Fibroblast of lung (primary cell): Measurements from ENCODE around the gene POLR1A. TPM values are rescaled to one million over a fixed set of nuclear protein-coding genes. Genes with fewer than 3 reads are reported as not detected.

Experiments used
- DNase-seq, 2 donors: peaks; one replicate each; pipeline versions ENCODE4 v3.0.0 to v3.0.0-alpha.2; 2010; ENCODE audit warnings: low read depth in 2 of 2
- H2AFZ ChIP-seq: 2 replicates; pipeline ENCODE4 v1.5.1; 2012; ENCODE audit warnings: low read length, control low read depth, inconsistent platforms
- H3K27ac ChIP-seq: 2 replicates; pipeline ENCODE4 v1.5.1; 2011; ENCODE audit warnings: low read length, control low read depth; ENCODE audit not compliant: insufficient read depth
- H3K27me3 ChIP-seq: 2 replicates; pipeline ENCODE4 v1.5.1; 2011; ENCODE audit warnings: mild to moderate bottlenecking, low read length; ENCODE audit not compliant: control insufficient read depth, insufficient read depth
- H3K36me3 ChIP-seq: 2 replicates; pipeline ENCODE4 v1.5.1; 2011; ENCODE audit warnings: low read length; ENCODE audit not compliant: control insufficient read depth, insufficient read depth
- H3K4me1 ChIP-seq: 2 replicates; pipeline ENCODE4 v1.5.1; 2011; ENCODE audit warnings: low read length; ENCODE audit not compliant: control insufficient read depth, insufficient read depth; ENCODE audit errors: extremely low read depth
- H3K4me2 ChIP-seq: 2 replicates; pipeline ENCODE4 v1.5.1; 2011; ENCODE audit warnings: low read length, control low read depth; ENCODE audit not compliant: insufficient read depth; ENCODE audit errors: extremely low read depth
- H3K4me3 ChIP-seq, 4 experiments: fragments of 200-600 bp in 1 of 4; sonication (generic) in 1 of 4; replicated peaks in 1 of 4; 2 replicates each; pipeline ENCODE4 v1.5.1; 2011 to 2016; ENCODE audit warnings: low read length in 4 of 4, low read depth in 3 of 4, mild to moderate bottlenecking in 3 of 4, control low read depth in 2 of 4, inconsistent platforms in 1 of 4, mixed read lengths in 1 of 4; ENCODE audit not compliant: insufficient read depth in 1 of 4; ENCODE audit errors: control extremely low read depth in 1 of 4
- H3K79me2 ChIP-seq: 2 replicates; pipeline ENCODE4 v1.5.1; 2012; ENCODE audit warnings: mild to moderate bottlenecking, low read length, inconsistent platforms; ENCODE audit not compliant: control insufficient read depth, insufficient read depth
- H3K9ac ChIP-seq: 2 replicates; pipeline ENCODE4 v1.5.1; 2011; ENCODE audit warnings: mild to moderate bottlenecking, low read length, control low read depth; ENCODE audit not compliant: insufficient read depth
- H3K9me3 ChIP-seq: 2 replicates; pipeline ENCODE4 v1.5.1; 2012; ENCODE audit warnings: low read depth, low read length; ENCODE audit not compliant: control insufficient read depth, insufficient read depth
- H4K20me1 ChIP-seq: 2 replicates; pipeline ENCODE4 v1.5.1; 2011; ENCODE audit warnings: low read length; ENCODE audit not compliant: control insufficient read depth, insufficient read depth; ENCODE audit errors: extremely low read depth
- CTCF ChIP-seq, 2 donors: IDR thresholded peaks in 1 of 2; conservative IDR thresholded peaks in 1 of 2; 1 replicate in 1 of 2; 2 replicates in 1 of 2; pipeline ENCODE4 v1.5.1; 2011 to 2012; ENCODE audit warnings: low read length in 2 of 2, control low read depth in 1 of 2, inconsistent platforms in 1 of 2, low read depth in 1 of 2, mild to moderate bottlenecking in 1 of 2
- EZH2 ChIP-seq: IDR thresholded peaks from 2 replicates; pipeline ENCODE4 v1.5.1; 2012; ENCODE audit warnings: low read length, control low read depth, mild to moderate bottlenecking; ENCODE audit errors: missing control alignments
- polyA plus RNA-seq, 2 donors: library from polyadenylated mRNA; depleted of rRNA in 1 of 2; stranded (reverse) in 1 of 2; unstranded in 1 of 2; fragments of >200 nt; gene quantifications; 2 replicates each; pipeline ENCODE4 v1.2.1, GENCODE V29; 2011 to 2012; ENCODE audit warnings: missing spikeins in 1 of 2
- total RNA-seq: library from RNA; depleted of rRNA; stranded (reverse); fragments of >200 nt; gene quantifications from 2 replicates; pipeline ENCODE4 v1.2.1, GENCODE V29; 2014

Gene POLR1A
- total and polyA plus RNA-seq, 2 donors (not counting 1 experiment from before 2014, with no cell fraction given) = 9.4 to 9.9 TPM

GRCh38 chr2:86075886-86076285, 29.8 kb downstream of the POLR1A start:
- peak in 1 of 2 donors; percentile 16 for DNase-seq
- H2AFZ ChIP-seq = no peak overlapping the region
- peaks cover 3% of the 10 kb centered on the region for H3K4me1 ChIP-seq
- H3K36me3 ChIP-seq = peaks cover 36% of the 10 kb centered on the region
- H3K4me3 ChIP-seq = no peak overlapping the region
- no peaks in the 10 kb centered on the region for H3K27me3 ChIP-seq
- TF ChIP-seq CTCF (conservative IDR thresholded peaks at IDR 0.05 in 1 of 2, IDR thresholded peaks at IDR 0.05 in 1 of 2; ENCODE audit: low read depth in 1 of 2, low read length in 2 of 2) (no peak), EZH2 (no peak)
- H4K20me1 ChIP-seq = no peaks in the 10 kb centered on the region
- H3K79me2 ChIP-seq = no peaks in the 10 kb centered on the region
- no peak overlapping the region for H3K9ac ChIP-seq
- H3K27ac ChIP-seq = no peak overlapping the region
- H3K9me3 ChIP-seq = no peaks in the 10 kb centered on the region
- H3K4me2 ChIP-seq = no peak overlapping the region

- H3K9me3 ChIP-seq = no peaks in the 10 kb centered on the region
- no peak overlapping the region for H3K27ac ChIP-seq
- no peaks in the 10 kb centered on the region for H3K27me3 ChIP-seq
- TF ChIP-seq EZH2 = no peak
- TF ChIP-seq CTCF (conservative IDR thresholded peaks at IDR 0.05 in 1 of 2, IDR thresholded peaks at IDR 0.05 in 1 of 2; ENCODE audit: low read depth in 1 of 2, low read length in 2 of 2) = no peak
- H4K20me1 ChIP-seq = no peaks in the 10 kb centered on the region
- H3K9ac ChIP-seq = no peak overlapping the region
- H3K36me3 ChIP-seq = peaks cover 37% of the 10 kb centered on the region
- no peak overlapping the region for H3K4me2 ChIP-seq
- H3K79me2 ChIP-seq = no peaks in the 10 kb centered on the region
- no peak for DNase-seq
- H3K4me1 ChIP-seq = no peaks in the 10 kb centered on the region
- no peak overlapping the region for H2AFZ ChIP-seq
- no peak overlapping the region for H3K4me3 ChIP-seq
Measured at GRCh38 chr2:86074811-86075210, 30.9 kb downstream of the POLR1A start.

DNA sequence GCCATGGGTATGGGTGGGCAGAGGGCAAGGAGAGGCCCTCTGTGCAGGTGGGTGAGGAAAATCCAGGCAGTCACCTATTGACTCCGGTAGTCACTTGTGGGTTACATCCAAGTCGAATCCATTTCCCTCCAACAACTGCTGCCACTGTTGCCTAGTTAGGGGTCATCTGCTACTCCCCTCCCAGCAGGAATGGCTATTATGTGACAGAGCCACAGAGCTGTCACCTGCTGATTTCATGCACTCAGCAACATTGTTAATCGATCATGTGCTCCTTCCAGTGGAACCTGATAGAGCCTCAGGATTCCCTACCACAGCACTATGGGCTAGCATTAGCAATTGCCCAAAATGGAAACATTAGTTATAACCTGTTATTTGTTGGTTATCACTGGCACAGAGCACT, 31.4 kb downstream of the POLR1A start:
- H3K27ac ChIP-seq = no peak overlapping the region
- no peak overlapping the region for H3K4me2 ChIP-seq
- peaks cover 41% of the 10 kb centered on the region for H3K36me3 ChIP-seq
- no peak for DNase-seq
- no peak overlapping the region for H3K4me3 ChIP-seq
- H3K27me3 ChIP-seq = no peaks in the 10 kb centered on the region
- H3K9ac ChIP-seq = no peak overlapping the region
- H4K20me1 ChIP-seq = no peaks in the 10 kb centered on the region
- no peaks in the 10 kb centered on the region for H3K4me1 ChIP-seq
- H3K79me2 ChIP-seq = no peaks in the 10 kb centered on the region
- no peak for TF ChIP-seq EZH2
- TF ChIP-seq CTCF (conservative IDR thresholded peaks at IDR 0.05 in 1 of 2, IDR thresholded peaks at IDR 0.05 in 1 of 2; ENCODE audit: low read depth in 1 of 2, low read length in 2 of 2) = no peak
- H2AFZ ChIP-seq = no peak overlapping the region
- H3K9me3 ChIP-seq = no peaks in the 10 kb centered on the region
